HG03432 (cell line): Measurements from ENCODE around the gene EXOC2.

Experiments
- ATAC-seq: cut with Tn5 transposase; IDR thresholded peaks from one replicate; pipeline ENCODE4 v1.9.1; 2021; ENCODE audit warnings: mild to moderate bottlenecking, moderate library complexity; ENCODE audit not compliant: unreplicated experiment

Gene EXOC2

GRCh38 chr6:474453-475185 lies 218.3 kb downstream of the EXOC2 start:
- peak; percentile 78 for ATAC-seq

GRCh38 chr6:473768-474452 lies 219.0 kb downstream of the EXOC2 start:
- no peak for ATAC-seq

- ATAC-seq: no peak
Measured at GRCh38 chr6:473356-473755, 219.6 kb downstream of the EXOC2 start.

DNA sequence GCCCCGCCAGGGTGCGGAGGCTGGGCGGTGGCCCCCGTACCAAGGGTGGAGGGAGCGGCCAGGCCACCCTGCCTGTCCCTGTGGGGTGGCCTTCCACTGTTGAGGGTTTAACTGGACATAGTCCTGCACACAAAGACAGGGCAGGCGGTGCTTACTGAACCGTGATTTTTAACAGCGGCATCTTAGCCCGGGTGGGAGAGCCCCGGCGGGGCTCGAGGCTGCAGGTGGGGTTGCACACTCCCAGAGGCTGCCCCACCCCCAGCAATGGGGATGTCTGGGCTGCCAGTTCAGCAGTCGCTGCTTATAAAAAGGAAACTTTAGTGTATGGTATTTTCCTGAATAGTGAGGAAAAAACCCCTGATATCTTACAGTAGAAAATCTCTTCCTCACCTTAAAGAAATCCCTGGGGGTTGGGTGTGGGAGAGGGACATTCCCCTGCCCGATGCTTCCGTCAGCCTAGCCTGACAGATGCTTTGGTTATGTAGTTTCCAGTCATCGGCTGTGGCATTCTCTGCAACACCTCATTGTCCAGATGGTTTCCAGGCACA lies 222.0 kb downstream of the EXOC2 start:
- ATAC-seq: peak; percentile 52

GRCh38 chr6:470051-470900 lies 222.7 kb downstream of the EXOC2 start:
- peak; percentile 2 for ATAC-seq

DNA sequence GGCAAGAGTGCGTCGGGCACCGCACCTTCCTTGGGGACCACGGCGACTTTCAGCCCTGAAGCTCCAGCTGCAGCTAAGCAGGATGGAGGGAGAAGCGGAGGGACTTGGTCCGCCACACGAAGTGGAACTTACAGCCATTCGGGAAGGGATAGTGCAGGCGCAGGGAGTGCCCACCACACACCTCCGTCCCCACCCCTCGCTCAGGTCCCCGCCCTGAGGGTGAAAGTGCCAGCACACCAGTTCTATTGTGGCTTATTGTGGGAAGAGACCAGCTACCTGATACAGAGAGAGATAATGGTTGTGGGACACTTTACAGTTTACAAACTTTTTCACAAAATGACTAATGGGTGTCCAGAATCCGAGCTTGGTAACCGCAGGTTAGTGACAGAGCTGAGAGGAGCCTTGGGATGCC lies 225.3 kb downstream of the EXOC2 start:
- no peak for ATAC-seq

GRCh38 chr6:467111-467510 lies 225.8 kb downstream of the EXOC2 start:
- no peak for ATAC-seq

GRCh38 chr6:466564-466963 lies 226.4 kb downstream of the EXOC2 start:
- no peak for ATAC-seq

DNA sequence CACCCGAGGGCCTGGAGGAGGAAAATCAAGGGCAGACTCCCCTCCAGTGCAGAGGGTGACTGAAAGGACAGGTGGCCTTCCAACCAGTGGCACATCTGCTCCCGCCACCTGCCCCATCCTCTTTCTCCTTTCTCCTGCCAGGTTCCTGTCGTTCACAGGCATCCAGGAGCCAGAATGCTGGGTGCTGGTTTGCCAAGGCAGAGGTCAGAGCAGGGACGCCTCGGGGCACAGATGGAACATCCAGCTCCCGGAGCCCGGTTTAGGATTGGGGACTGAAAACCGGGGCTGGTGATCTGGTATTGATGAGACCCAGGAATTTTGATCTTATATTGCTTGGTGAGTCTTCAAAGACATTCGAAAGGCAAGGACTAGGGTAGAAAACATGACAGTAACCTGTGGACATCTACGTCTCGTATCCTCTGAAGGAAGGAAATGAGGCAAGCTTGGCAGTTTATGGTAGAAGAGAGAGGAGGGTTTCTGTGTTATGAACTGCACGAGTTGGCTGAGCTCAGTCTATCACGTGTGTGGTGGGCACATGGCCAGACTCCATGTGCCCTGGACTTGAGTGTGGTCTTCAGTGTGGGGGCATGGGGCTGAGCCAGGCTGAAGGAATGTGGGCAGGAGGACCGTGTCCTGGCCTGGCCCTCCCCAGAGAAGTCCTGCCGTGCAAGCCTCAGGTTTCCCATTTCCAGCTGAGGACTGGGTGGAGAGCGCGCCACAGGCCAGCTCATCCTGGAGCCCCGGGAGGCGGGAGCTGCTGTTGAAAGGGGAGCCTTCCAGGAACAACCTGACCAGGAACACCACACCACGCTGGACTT lies 227.2 kb downstream of the EXOC2 start:
- ATAC-seq: no peak

GRCh38 chr6:456887-457286 lies 236.1 kb downstream of the EXOC2 start:
- ATAC-seq: no peak

DNA sequence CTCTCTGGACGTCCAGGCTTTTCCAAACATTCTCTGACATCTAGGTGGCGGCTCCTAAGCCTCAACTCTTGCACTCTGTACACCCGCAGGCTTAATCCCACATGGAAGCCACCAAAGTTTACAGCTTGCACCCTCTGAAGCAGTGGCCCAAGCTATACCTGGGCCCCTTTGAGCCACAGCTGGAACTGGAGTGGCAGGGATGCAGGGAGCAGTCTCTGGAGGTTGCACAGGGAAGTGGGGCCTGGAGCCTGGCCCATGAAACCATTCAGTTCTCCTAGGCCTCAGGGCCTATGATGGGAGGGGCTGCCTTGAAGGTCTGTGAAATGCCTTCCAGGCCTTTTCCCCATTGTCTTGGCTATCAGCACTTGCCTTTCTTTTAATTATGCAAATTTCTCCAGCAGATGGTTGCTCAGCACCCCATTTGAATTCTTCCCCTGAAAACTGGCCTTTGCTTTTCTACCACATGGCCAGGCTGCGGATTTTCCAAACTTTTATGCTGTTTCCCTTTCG lies 236.5 kb downstream of the EXOC2 start:
- no peak for ATAC-seq

GRCh38 chr6:455835-456234 lies 237.1 kb downstream of the EXOC2 start:
- no peak for ATAC-seq

GRCh38 chr6:455006-455585 lies 237.8 kb downstream of the EXOC2 start:
- ATAC-seq: no peak

DNA sequence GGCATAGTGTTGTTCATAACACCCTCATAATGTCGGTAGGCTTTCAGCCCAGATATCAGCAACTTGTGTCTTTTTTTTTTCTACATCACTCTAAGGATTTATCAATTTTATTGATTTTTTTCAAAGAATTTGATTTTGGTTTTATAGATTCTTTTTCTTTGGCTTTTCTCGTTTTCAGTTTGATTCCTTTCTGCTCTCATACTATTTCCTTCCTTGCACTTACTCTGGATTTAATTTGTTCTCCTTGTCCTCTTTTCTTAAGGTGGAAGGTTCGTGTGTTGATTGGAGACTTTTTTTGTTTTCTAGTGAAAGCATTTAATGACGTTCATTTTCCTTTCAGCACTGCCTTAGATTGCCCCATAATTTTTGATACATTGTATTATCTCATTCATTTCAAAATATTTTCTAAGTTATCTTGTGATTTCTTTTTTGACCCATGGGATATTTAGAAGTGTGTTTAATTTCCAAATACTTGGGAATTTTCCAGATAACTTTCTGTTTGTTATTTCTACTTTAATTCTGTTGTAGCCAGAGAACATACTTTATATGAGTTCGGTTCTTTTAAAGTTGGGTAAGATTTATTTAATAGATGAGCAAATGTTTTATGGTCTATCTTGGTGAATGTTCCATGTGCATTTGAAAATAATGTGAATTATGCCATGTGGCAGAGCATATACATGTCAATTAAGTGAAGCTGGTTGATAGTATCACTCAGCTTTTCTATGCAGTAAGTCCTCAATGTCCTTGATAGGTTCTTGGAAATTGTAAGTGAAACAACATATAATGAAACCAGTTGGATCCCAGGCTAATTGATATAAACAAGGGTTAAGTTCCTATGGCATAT lies 238.6 kb downstream of the EXOC2 start:
- no peak for ATAC-seq

DNA sequence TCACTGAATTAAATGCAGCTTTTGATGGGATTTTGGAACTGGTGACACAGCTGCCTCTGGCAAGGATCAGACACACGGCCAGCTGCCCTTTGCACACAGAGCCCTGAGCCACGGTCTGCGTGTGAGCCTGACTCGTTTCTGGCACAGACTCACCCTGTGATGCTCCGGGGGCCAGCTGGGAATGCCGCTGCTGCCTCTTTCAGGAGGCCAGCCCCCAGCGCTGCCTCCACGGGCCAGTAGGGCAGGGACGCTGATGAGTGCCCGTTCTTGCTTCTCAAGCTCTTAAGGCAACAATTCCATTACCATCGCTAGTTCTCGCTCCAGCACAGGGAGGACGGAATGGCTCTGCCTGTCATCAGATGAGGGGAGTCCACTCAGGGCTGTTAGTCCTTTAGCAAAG lies 239.8 kb downstream of the EXOC2 start:
- no peak for ATAC-seq

DNA sequence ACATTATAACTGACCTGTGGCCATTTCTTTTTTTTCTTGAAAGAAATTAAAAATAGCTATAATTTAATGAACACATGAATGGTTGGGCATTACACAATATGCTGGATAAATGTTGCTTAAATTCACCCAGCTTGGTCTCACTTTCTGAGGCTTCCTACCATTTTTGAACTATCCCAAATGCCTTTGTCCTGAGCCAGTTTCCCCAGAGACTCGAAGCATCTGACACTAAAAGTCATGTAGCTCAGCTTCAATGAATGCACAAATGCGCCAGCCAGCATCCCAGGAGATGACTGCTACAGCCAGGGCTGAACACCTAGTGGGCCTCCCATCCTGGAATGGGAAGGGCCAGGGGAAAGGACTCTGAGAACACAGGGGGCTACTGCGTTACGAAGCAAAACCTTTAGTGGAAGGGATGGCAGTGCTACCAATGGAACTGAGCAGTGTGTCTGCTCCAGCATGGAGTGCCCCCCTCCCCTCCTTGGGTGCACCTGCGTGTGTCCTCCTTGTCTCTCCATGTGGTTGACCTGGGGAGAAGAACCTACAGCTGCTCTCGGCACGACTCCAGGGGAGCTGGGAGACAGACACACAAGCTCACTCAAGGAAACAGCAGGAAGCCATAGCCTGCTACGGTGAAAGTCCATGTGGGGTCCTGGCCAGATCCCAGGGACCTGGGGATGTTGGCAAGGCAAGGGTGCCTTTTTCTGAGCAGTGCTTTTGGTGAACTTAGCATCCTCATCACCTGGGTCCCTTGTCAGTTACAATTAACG lies 240.5 kb downstream of the EXOC2 start:
- no peak for ATAC-seq

- ATAC-seq: no peak
Measured at GRCh38 chr6:451847-452246, 241.1 kb downstream of the EXOC2 start.

GRCh38 chr6:451336-451735 lies 241.6 kb downstream of the EXOC2 start:
- ATAC-seq: no peak
